OCI-LY3 (cell line): ENCODE measurements around the gene OTOG.

ENCODE experiments used
- CTCF ChIP-seq: fragments of 200-600, 300-600 bp; sonication (generic); IDR thresholded peaks from 2 replicates; pipeline ENCODE4 v1.5.1; 2014; ENCODE audit warnings: antibody characterized with exemption, low read length, low read depth
- EZH2phosphoT487 ChIP-seq: fragments of 200-600 bp; shearing (Covaris generic); IDR thresholded peaks from 2 replicates; pipeline ENCODE4 v1.6.1; 2018; ENCODE audit warnings: antibody characterized with exemption, mixed run types, low read depth

GRCh38 chr11:17507773-17508172 is 39.3 kb upstream of the OTOG start:
- TF ChIP-seq CTCF (no peak), EZH2phosphoT487 (no peak)
